ENCODE data around the gene HYKK. TPM values are rescaled to one million over a fixed set of nuclear protein-coding genes. Genes with fewer than 3 reads are reported as not detected.
"Not testable (repeated sequence)": the region's sequence is repeated elsewhere in the genome, so short reads cannot be mapped to it uniquely, and the experiment has no call there.

The HYKK gene
- total and polyA plus RNA-seq, 11 donors = 2.6 to 8.7 (median 6.6) TPM

DNA sequence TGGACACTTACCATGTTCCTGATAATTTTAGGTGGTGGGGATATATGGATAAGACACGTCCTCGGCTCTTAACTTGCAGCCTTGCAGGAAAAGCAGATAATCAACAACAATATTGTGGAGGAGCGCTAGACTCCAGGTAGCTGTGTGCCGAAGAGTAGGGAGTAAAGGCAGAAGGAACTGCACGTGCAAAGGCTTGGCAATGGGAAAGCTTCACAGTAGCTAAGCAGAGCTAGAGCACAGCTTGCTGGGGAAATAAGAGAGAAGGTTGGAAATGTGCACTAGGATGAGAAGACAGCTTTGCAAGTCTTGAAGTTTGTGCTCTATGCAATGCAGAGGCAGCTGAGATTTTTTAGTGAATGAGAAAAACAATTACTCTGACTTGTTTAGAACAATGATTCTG is 45.2 kb downstream of the HYKK start:
- 59 to 69% (median 63%) methylated on average over 5 of the region's 5 CpGs for WGBS, 4 donors
- intact Hi-C loops (cut with DNase I) = no loop called here
- Histone ChIP-seq H3K27me3 (no peaks in the 10 kb centered on the region), H3K27ac (no peak overlapping the region), H3K4me1 (no peaks in the 10 kb centered on the region), H3K9me3 (no peaks in the 10 kb centered on the region), H3K36me3 (peaks cover 0 to 41% (median 36%) of the 10 kb centered on the region in 9 donors), H3K4me3 (no peak overlapping the region)
- ATAC-seq = no peak
- TF ChIP-seq POLR2A (IDR thresholded peaks at IDR 0.05) = no peak
- TF ChIP-seq, protein P1, sequence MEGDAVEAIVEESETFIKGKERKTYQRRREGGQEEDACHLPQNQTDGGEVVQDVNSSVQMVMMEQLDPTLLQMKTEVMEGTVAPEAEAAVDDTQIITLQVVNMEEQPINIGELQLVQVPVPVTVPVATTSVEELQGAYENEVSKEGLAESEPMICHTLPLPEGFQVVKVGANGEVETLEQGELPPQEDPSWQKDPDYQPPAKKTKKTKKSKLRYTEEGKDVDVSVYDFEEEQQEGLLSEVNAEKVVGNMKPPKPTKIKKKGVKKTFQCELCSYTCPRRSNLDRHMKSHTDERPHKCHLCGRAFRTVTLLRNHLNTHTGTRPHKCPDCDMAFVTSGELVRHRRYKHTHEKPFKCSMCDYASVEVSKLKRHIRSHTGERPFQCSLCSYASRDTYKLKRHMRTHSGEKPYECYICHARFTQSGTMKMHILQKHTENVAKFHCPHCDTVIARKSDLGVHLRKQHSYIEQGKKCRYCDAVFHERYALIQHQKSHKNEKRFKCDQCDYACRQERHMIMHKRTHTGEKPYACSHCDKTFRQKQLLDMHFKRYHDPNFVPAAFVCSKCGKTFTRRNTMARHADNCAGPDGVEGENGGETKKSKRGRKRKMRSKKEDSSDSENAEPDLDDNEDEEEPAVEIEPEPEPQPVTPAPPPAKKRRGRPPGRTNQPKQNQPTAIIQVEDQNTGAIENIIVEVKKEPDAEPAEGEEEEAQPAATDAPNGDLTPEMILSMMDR (IDR thresholded peaks at IDR 0.05) = no peak
- no peak for DNase-seq

DNA sequence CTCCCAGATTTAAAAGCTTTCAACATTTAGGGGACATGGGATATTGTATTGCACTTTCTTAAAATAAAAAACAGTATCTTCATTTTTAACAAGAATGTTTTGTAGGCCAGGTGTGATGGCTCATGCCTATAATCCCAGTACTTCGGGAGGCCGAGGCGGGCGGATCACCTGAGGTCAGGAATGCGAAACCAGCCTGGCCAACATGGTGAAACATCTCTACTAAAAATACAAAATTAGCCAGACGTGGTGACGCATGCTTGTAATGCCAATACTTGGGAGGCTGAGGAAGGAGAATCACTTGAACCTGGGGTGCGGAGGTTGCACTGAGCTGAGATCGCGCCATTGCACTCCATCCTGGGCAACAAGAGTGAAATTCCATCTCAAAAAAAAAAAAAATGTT is 52.8 kb downstream of the HYKK start:
- H3K4me3 ChIP-seq; H3K27ac ChIP-seq; ATAC-seq; H3K27me3 ChIP-seq; H3K36me3 ChIP-seq; H3K9me3 ChIP-seq; H3K4me1 ChIP-seq; DNase-seq; intact Hi-C loops (cut with DNase I): not testable (repeated sequence)
- 91 to 95% (median 93%) methylated on average over 10 of the region's 10 CpGs for WGBS, 4 donors

DNA sequence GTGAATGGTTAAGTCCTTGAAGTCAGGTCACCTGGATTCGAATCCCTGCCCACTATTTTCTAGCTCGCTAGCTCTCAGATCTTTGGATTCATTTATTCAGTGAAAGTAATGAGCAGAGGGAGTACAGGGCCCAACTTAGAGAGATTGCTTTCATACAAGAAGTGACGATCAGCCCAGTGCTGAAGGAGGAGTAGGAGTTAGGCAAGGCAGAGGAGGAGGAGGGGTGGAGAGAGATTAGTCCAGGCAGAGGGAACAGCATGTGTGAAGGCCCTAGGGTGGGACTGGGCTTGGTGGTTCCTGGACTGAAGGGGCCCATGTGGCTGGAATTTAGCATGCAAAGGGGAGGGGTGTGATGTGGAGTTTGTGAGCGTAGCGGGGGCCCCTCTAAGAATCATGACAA is 54.1 kb downstream of the HYKK start:
- intact Hi-C loops (cut with DNase I) = no loop called here

DNA sequence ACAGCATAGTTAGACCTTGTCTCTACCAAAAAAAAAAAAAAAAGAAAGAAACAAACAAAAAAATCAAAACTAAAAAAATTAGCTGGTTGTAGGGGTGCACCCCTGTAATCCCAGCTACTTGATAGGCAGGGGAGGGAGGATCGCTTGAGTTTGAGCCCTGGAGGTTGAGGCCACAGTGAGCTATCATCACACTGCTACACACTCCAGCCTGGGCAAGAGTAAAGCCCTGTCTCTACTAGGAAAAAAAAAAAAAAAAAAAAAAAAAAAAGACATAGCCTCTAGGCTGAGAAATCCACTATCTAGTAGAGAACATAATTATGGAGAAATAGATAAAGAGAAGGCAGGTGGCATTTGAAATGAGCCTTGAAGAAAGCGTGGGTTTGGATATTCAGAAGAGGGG is 55.7 kb downstream of the HYKK start:
- H3K27ac ChIP-seq = no peak overlapping the region
- TF ChIP-seq, protein P1 (IDR thresholded peaks at IDR 0.05) = no peak
- TF ChIP-seq POLR2A (IDR thresholded peaks at IDR 0.05) = no peak
- no peaks in the 10 kb centered on the region for H3K36me3 ChIP-seq
- no peaks in the 10 kb centered on the region for H3K9me3 ChIP-seq
- intact Hi-C loops (cut with DNase I) = no loop called here
- DNase-seq (no peak), ATAC-seq (no peak)
- H3K27me3 ChIP-seq = peaks cover 0 to 25% (median 5%) of the 10 kb centered on the region in 9 donors
- peaks cover 0 to 18% (median 8%) of the 10 kb centered on the region in 12 donors for H3K4me1 ChIP-seq
- 78 to 89% (median 87%) methylated on average over 2 of the region's 2 CpGs for WGBS, 4 donors
- no peak overlapping the region for H3K4me3 ChIP-seq

More for the DNA sequence above, 54.1 kb downstream of the HYKK start:
- TF ChIP-seq, protein P1 (IDR thresholded peaks at IDR 0.05) = no peak
- TF ChIP-seq POLR2A (IDR thresholded peaks at IDR 0.05) = no peak
- Histone ChIP-seq H3K36me3 (no peaks in the 10 kb centered on the region), H3K9me3 (no peaks in the 10 kb centered on the region), H3K4me1 (peaks cover 0 to 18% (median 7%) of the 10 kb centered on the region in 12 donors), H3K27me3 (peaks cover 0 to 9% (median 0%) of the 10 kb centered on the region in 9 donors), H3K4me3 (no peak overlapping the region), H3K27ac (no peak overlapping the region)
- ATAC-seq (no peak), DNase-seq (no peak)
- 83 to 95% (median 90%) methylated on average over 5 of the region's 5 CpGs for WGBS, 4 donors

DNA sequence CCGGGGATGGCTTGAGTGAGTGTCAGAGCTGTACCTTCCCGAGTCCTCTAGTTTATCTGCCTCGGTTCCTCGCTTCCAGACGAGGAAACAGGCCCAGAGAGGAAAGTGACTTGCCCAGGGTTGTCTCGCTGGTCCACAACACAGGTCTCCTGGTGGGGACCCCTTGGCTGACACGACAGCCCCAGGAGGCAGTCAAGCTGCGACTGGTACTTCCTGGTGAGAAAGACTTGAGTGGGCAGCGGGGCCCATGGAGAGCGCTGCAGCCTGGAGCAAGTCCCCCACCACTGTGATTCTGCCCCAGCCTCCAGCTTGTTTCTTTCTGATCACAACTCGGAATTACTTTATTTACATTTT is 57.3 kb downstream of the HYKK start:
- TF ChIP-seq, protein P1 (IDR thresholded peaks at IDR 0.05) = no peak
- TF ChIP-seq POLR2A (IDR thresholded peaks at IDR 0.05) = no peak
- ATAC-seq (peak in 1 of 4 donors; percentile 8), DNase-seq (no peak)
- intact Hi-C loops (cut with DNase I) = no loop called here
- peaks cover 0 to 18% (median 8%) of the 10 kb centered on the region in 12 donors for H3K4me1 ChIP-seq
- 59 to 76% (median 63%) methylated on average over 11 of the region's 11 CpGs for WGBS, 4 donors
- H3K27me3 ChIP-seq = peaks cover 0 to 26% (median 5%) of the 10 kb centered on the region in 9 donors
- H3K4me3 ChIP-seq = peak overlapping the region in 9 of 12 donors; percentile 49 to 77 (median 65)
- H3K9me3 ChIP-seq = no peaks in the 10 kb centered on the region
- H3K27ac ChIP-seq = peak overlapping the region in 1 of 12 donors; percentile 64
- H3K36me3 ChIP-seq = no peaks in the 10 kb centered on the region

Measured in heart left ventricle (tissue), 16 donors.